ENCODE data around the gene CUEDC1. TPM values are rescaled to one million over a fixed set of nuclear protein-coding genes. Genes with fewer than 3 reads are reported as not detected.
A peak's percentile ranks its signal among the peaks of the same experiment; 100 is the strongest.

Gene CUEDC1
- total and polyA plus RNA-seq, 2 of the 13 experiments (the other 11 are each of a cell fraction or from before 2014, with no cell fraction given) = 7.4 to 12.9 TPM

DNA sequence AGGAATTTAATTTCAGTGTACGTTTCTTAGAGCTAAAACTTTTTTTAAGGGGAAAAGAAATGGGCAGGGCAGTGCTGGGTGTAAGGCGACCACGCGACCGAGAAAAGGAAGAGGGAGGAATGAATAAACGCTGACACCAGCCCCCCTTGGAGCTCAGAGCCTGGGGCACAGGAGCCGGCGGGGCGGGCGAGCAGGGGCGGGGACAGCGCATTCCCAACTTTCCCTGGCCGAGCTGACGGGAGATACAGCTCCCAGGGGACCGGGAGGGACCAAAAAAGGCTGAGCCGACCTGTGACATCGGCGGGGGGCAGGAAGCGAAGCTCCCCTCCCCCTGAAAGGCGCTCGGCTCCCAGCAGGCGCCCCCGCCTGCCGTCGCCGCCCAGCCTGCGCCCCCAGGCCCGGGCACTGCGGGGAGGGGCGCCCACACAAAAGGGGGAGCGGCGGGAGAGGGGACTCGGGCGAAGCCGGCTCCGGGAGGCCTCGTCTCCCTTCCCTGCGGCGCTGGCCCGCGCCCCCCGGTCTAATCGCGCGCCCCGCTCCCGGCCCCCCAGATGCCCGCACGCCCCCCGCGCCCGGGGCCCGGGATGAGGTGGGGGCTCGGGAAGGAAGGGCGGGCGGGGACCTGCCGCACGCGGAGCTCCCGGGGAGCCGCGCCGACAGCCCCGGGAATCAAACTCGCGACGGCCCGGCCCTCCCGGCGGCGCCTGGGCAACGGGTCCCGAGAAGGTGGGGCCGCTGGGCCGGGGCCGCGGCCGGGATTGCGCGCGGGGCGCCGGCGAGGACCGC, 622 bp downstream of the CUEDC1 start (continued):
- TF ChIP-seq, protein P1, sequence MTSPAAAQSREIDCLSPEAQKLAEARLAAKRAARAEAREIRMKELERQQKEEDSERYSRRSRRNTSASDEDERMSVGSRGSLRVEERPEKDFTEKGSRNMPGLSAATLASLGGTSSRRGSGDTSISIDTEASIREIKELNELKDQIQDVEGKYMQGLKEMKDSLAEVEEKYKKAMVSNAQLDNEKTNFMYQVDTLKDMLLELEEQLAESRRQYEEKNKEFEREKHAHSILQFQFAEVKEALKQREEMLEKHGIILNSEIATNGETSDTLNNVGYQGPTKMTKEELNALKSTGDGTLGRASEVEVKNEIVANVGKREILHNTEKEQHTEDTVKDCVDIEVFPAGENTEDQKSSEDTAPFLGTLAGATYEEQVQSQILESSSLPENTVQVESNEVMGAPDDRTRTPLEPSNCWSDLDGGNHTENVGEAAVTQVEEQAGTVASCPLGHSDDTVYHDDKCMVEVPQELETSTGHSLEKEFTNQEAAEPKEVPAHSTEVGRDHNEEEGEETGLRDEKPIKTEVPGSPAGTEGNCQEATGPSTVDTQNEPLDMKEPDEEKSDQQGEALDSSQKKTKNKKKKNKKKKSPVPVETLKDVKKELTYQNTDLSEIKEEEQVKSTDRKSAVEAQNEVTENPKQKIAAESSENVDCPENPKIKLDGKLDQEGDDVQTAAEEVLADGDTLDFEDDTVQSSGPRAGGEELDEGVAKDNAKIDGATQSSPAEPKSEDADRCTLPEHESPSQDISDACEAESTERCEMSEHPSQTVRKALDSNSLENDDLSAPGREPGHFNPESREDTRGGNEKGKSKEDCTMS (CRISPR knock-in tag; conservative IDR thresholded peaks at IDR 0.05) = no peak
- TF ChIP-seq ZNF329 (CRISPR knock-in tag; IDR thresholded peaks at IDR 0.05; ENCODE audit: low read depth) (0 out of 2 replicates have a peak, but pooled peaks have one; percentile 44), ADNP (CRISPR knock-in tag; IDR thresholded peaks at IDR 0.05) (no peak), JUND (CRISPR knock-in tag; IDR thresholded peaks at IDR 0.05) (no peak), ZSCAN30 (CRISPR knock-in tag; IDR thresholded peaks at IDR 0.05) (no peak), ZNF567 (CRISPR knock-in tag; IDR thresholded peaks at IDR 0.05; ENCODE audit: borderline replicate concordance) (0 out of 2 replicates have a peak, but pooled peaks have one; percentile 13), SMAD9 (CRISPR knock-in tag; IDR thresholded peaks at IDR 0.05) (no peak), GPN1 (CRISPR knock-in tag; IDR thresholded peaks at IDR 0.05; ENCODE audit: borderline replicate concordance) (no peak), NAIF1 (CRISPR knock-in tag; IDR thresholded peaks at IDR 0.05; ENCODE audit: borderline replicate concordance) (no peak), ZNF850 (CRISPR knock-in tag; conservative IDR thresholded peaks at IDR 0.05) (no peak), HHEX (CRISPR knock-in tag; IDR thresholded peaks at IDR 0.05) (no peak)
- TF ChIP-seq, protein P2, sequence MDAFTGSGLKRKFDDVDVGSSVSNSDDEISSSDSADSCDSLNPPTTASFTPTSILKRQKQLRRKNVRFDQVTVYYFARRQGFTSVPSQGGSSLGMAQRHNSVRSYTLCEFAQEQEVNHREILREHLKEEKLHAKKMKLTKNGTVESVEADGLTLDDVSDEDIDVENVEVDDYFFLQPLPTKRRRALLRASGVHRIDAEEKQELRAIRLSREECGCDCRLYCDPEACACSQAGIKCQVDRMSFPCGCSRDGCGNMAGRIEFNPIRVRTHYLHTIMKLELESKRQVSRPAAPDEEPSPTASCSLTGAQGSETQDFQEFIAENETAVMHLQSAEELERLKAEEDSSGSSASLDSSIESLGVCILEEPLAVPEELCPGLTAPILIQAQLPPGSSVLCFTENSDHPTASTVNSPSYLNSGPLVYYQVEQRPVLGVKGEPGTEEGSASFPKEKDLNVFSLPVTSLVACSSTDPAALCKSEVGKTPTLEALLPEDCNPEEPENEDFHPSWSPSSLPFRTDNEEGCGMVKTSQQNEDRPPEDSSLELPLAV (CRISPR knock-in tag; conservative IDR thresholded peaks at IDR 0.05; ENCODE audit: low read depth) = no peak
- TF ChIP-seq, protein P3, sequence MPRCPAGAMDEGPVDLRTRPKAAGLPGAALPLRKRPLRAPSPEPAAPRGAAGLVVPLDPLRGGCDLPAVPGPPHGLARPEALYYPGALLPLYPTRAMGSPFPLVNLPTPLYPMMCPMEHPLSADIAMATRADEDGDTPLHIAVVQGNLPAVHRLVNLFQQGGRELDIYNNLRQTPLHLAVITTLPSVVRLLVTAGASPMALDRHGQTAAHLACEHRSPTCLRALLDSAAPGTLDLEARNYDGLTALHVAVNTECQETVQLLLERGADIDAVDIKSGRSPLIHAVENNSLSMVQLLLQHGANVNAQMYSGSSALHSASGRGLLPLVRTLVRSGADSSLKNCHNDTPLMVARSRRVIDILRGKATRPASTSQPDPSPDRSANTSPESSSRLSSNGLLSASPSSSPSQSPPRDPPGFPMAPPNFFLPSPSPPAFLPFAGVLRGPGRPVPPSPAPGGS (CRISPR knock-in tag; IDR thresholded peaks at IDR 0.05) = 0 out of 2 replicates have a peak, but pooled peaks have one; percentile 22
- TF ChIP-seq, protein P4, sequence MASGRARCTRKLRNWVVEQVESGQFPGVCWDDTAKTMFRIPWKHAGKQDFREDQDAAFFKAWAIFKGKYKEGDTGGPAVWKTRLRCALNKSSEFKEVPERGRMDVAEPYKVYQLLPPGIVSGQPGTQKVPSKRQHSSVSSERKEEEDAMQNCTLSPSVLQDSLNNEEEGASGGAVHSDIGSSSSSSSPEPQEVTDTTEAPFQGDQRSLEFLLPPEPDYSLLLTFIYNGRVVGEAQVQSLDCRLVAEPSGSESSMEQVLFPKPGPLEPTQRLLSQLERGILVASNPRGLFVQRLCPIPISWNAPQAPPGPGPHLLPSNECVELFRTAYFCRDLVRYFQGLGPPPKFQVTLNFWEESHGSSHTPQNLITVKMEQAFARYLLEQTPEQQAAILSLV (CRISPR knock-in tag; IDR thresholded peaks at IDR 0.05; ENCODE audit: borderline replicate concordance) = peak; percentile 53; the same call in 1 of the 2 replicates
- TF ChIP-seq, protein P5, sequence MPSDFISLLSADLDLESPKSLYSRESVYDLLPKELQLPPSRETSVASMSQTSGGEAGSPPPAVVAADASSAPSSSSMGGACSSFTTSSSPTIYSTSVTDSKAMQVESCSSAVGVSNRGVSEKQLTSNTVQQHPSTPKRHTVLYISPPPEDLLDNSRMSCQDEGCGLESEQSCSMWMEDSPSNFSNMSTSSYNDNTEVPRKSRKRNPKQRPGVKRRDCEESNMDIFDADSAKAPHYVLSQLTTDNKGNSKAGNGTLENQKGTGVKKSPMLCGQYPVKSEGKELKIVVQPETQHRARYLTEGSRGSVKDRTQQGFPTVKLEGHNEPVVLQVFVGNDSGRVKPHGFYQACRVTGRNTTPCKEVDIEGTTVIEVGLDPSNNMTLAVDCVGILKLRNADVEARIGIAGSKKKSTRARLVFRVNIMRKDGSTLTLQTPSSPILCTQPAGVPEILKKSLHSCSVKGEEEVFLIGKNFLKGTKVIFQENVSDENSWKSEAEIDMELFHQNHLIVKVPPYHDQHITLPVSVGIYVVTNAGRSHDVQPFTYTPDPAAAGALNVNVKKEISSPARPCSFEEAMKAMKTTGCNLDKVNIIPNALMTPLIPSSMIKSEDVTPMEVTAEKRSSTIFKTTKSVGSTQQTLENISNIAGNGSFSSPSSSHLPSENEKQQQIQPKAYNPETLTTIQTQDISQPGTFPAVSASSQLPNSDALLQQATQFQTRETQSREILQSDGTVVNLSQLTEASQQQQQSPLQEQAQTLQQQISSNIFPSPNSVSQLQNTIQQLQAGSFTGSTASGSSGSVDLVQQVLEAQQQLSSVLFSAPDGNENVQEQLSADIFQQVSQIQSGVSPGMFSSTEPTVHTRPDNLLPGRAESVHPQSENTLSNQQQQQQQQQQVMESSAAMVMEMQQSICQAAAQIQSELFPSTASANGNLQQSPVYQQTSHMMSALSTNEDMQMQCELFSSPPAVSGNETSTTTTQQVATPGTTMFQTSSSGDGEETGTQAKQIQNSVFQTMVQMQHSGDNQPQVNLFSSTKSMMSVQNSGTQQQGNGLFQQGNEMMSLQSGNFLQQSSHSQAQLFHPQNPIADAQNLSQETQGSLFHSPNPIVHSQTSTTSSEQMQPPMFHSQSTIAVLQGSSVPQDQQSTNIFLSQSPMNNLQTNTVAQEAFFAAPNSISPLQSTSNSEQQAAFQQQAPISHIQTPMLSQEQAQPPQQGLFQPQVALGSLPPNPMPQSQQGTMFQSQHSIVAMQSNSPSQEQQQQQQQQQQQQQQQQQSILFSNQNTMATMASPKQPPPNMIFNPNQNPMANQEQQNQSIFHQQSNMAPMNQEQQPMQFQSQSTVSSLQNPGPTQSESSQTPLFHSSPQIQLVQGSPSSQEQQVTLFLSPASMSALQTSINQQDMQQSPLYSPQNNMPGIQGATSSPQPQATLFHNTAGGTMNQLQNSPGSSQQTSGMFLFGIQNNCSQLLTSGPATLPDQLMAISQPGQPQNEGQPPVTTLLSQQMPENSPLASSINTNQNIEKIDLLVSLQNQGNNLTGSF (CRISPR knock-in tag; IDR thresholded peaks at IDR 0.05) = 0 out of 2 replicates have a peak, but pooled peaks have one; percentile 1

All from HepG2 (cell line).